HCT116 (cell line): ENCODE results near the gene PDLIM5. TPM values are rescaled to one million over a fixed set of nuclear protein-coding genes. Genes with fewer than 3 reads are reported as not detected.

Experiments
- ATAC-seq: fragments of 200-7000 bp; cut with Tn5 transposase; 2 replicates; pipeline ENCODE4 v1.9.1; 2020; ENCODE audit warnings: mild to moderate bottlenecking, moderate library complexity
- BruUV-seq: library from RNA; stranded (reverse); fragments of 400-500 nt; replicated peaks from 2 replicates; lab custom pipeline; 2021; lab: Mats Ljungman, UMichigan
- CTCF ChIA-PET: fragments of 300-600 bp; sonication (Branson Sonifier 250); formaldehyde crosslinking; loops from one replicate; lab custom pipeline; 2021; ENCODE audit warnings: antibody characterized with exemption; lab: Charles Lee
- POLR2A ChIA-PET: fragments of 300-600, 350-600 bp; sonication (Branson Sonifier 250); formaldehyde crosslinking; loops from one replicate; lab custom pipeline; 2021; ENCODE audit warnings: antibody characterized with exemption; lab: Charles Lee
- RAD21 ChIA-PET, 2 experiments: fragments of 300-600 bp; sonication (Branson Sonifier 250); formaldehyde crosslinking; loops; one replicate each; lab custom pipeline; 2023; ENCODE audit warnings: low total read pairs in 2 of 2; ENCODE audit not compliant: uncharacterized antibody in 2 of 2, unreplicated experiment in 2 of 2, low non-redundant PET in 1 of 2; lab: Charles Lee
- DNase-seq: peaks from one replicate; pipeline ENCODE4 v3.0.0-alpha.2; 2010; ENCODE audit warnings: low read depth, low spot score
- H2AFZ ChIP-seq: fragments of 200-600 bp; shearing (Covaris generic), sonication (generic); 2 replicates; pipeline ENCODE4 v1.6.1; 2017; ENCODE audit warnings: low read depth, mixed run types, mixed read lengths, antibody characterized with exemption, low read length; ENCODE audit not compliant: poor library complexity, severe bottlenecking
- H3K27ac ChIP-seq: 2 replicates; pipeline ENCODE4 v1.5.1; 2012; ENCODE audit warnings: low read depth, low read length
- H3K27me3 ChIP-seq: fragments of 200-600 bp; sonication (generic); 2 replicates; pipeline ENCODE4 v1.6.1; 2016; ENCODE audit warnings: mixed run types, low read length, mixed read lengths; ENCODE audit not compliant: insufficient read depth
- H3K36me3 ChIP-seq, 2 experiments: fragments of 200-500 bp in 1 of 2; fragments of 200-600 bp in 1 of 2; sonication (Bioruptor generic) in 1 of 2; sonication (generic) in 1 of 2; 2 replicates each; pipeline versions ENCODE4 v1.5.1 to v1.6.1; 2014 to 2016; ENCODE audit warnings: low read length in 2 of 2, inconsistent platforms in 1 of 2, mixed read lengths in 1 of 2, mixed run types in 1 of 2; ENCODE audit not compliant: insufficient read depth in 2 of 2, control insufficient read depth in 1 of 2
- H3K4me1 ChIP-seq, 2 experiments: fragments of 200-600 bp in 1 of 2; sonication (generic) in 1 of 2; 2 replicates each; pipeline versions ENCODE4 v1.5.1 to v1.6.1; 2012 to 2017; ENCODE audit warnings: low read length in 2 of 2, inconsistent platforms in 1 of 2, mild to moderate bottlenecking in 1 of 2, mixed read lengths in 1 of 2, mixed run types in 1 of 2, moderate library complexity in 1 of 2; ENCODE audit not compliant: insufficient read depth in 2 of 2, control insufficient read depth in 1 of 2
- H3K4me2 ChIP-seq: fragments of 200-600 bp; sonication (generic); 2 replicates; pipeline ENCODE4 v1.6.1; 2017; ENCODE audit warnings: mixed run types, low read length, mixed read lengths
- H3K4me3 ChIP-seq, 2 experiments: fragments of 200-600 bp in 1 of 2; sonication (generic) in 1 of 2; replicated peaks in 1 of 2; 2 replicates each; pipeline ENCODE4 v1.5.1; 2011 to 2016; ENCODE audit warnings: low read length in 2 of 2, control low read depth in 1 of 2, low read depth in 1 of 2, mild to moderate bottlenecking in 1 of 2, mixed read lengths in 1 of 2, mixed run types in 1 of 2
- H3K79me2 ChIP-seq: fragments of 200-600 bp; sonication (generic); 2 replicates; pipeline ENCODE4 v1.6.1; 2017; ENCODE audit warnings: mild to moderate bottlenecking, mixed run types, low read length, moderate library complexity, mixed read lengths; ENCODE audit not compliant: insufficient read depth
- H3K9ac ChIP-seq: fragments of 200-600 bp; sonication (generic); 2 replicates; pipeline ENCODE4 v1.6.1; 2016; ENCODE audit warnings: low read length, mixed read lengths
- H3K9me2 ChIP-seq: fragments of 200-600 bp; sonication (generic), shearing (Covaris generic); 2 replicates; pipeline ENCODE4 v1.6.1; 2017; ENCODE audit warnings: mixed run types, mild to moderate bottlenecking, moderate library complexity; ENCODE audit not compliant: insufficient read depth
- H3K9me3 ChIP-seq, 2 experiments: fragments of 200-500 bp in 1 of 2; fragments of 200-600 bp in 1 of 2; sonication (Bioruptor generic) in 1 of 2; sonication (generic) in 1 of 2; 2 replicates each; pipeline ENCODE4 v1.6.1; 2014 to 2017; ENCODE audit warnings: low read length in 2 of 2, mixed read lengths in 2 of 2, inconsistent platforms in 1 of 2, low read depth in 1 of 2, mild to moderate bottlenecking in 1 of 2, mixed run types in 1 of 2, moderate library complexity in 1 of 2; ENCODE audit not compliant: control insufficient read depth in 1 of 2, insufficient read depth in 1 of 2
- H4K20me1 ChIP-seq: fragments of 200-600 bp; sonication (generic), shearing (Covaris generic); 2 replicates; pipeline ENCODE4 v1.6.1; 2017; ENCODE audit warnings: mixed run types, mild to moderate bottlenecking, moderate library complexity; ENCODE audit not compliant: insufficient read depth
- ELF1 ChIP-seq: IDR thresholded peaks from 2 replicates; pipeline ENCODE4 v1.6.1; 2012; ENCODE audit warnings: low read depth, borderline replicate concordance
- EZH2phosphoT487 ChIP-seq: fragments of 200-600 bp; IDR thresholded peaks from 2 replicates; pipeline ENCODE4 v1.6.1; 2018; ENCODE audit warnings: antibody characterized with exemption, borderline replicate concordance
- POLR2A ChIP-seq: IDR thresholded peaks from 2 replicates; pipeline ENCODE4 v1.7.0; 2011; ENCODE audit warnings: borderline replicate concordance; ENCODE audit not compliant: insufficient read depth, insufficient read length; ENCODE audit errors: extremely low read depth
- RAD21 ChIP-seq: IDR thresholded peaks from 2 replicates; pipeline ENCODE4 v1.6.1; 2012; ENCODE audit warnings: low read depth, mild to moderate bottlenecking
- SRF ChIP-seq: IDR thresholded peaks from 2 replicates; pipeline ENCODE4 v1.6.1; 2012; ENCODE audit warnings: low read depth
- intact Hi-C: fragments of 100-400 bp; cut with micrococcal nuclease; formaldehyde crosslinking; loops from 2 replicates; pipeline ENCODE4 v1.10.0; 2022
- total RNA-seq: library from RNA; stranded (reverse); gene quantifications from one replicate; pipeline ENCODE4 v1.2.1, GENCODE V29; 2021; ENCODE audit not compliant: unreplicated experiment
- TF ChIP-seq, protein P1 (sequence below), 3 experiments: fragments of 200-600 bp in 1 of 3; sonication (generic) in 1 of 3; IDR thresholded peaks in 2 of 3; conservative IDR thresholded peaks in 1 of 3; 2 replicates each; pipeline ENCODE4 v1.5.1; 2012 to 2017; ENCODE audit warnings: low read depth in 2 of 3, low read length in 2 of 3, antibody characterized with exemption in 1 of 3, borderline replicate concordance in 1 of 3, control low read depth in 1 of 3, mild to moderate bottlenecking in 1 of 3, mixed read lengths in 1 of 3, mixed run types in 1 of 3, moderate library complexity in 1 of 3; ENCODE audit not compliant: insufficient read depth in 1 of 3
- TF ChIP-seq, protein P2 (sequence below): IDR thresholded peaks from 2 replicates; pipeline ENCODE4 v1.6.1; 2012; ENCODE audit warnings: low read depth

Gene PDLIM5
- total RNA-seq, 1 experiment from 2014 or later, result 130 TPM

DNA sequence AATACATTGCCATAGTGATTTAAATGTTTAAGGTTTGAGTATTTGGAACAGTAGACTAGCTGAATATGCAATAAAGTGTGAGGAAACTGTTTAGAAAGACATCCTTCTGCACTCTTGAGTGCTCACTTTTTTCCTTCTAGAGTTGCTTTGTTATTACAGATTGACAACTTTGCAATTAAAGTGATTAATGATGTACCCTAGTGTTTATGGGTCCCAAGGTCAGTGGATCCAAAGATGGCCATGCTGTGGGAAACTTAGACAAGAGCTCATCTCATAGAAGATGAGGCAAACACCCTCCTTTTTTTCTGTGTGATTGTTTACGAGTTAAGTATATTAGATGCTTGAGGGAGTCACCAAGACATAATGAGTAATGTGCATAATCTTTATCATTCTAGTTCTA, 118.8 kb downstream of the PDLIM5 start:
- Histone ChIP-seq H3K4me2 (no peak overlapping the region), H3K27me3 (no peaks in the 10 kb centered on the region), H3K27ac (no peak overlapping the region), H4K20me1 (no peaks in the 10 kb centered on the region), H3K79me2 (no peaks in the 10 kb centered on the region), H3K9me2 (no peaks in the 10 kb centered on the region), H3K4me1 (0 out of 4 replicates have a peak, but pooled peaks cover 0 to 3% of the 10 kb centered on the region in 2 experiments), H3K4me3 (no peak overlapping the region), H2AFZ (no peak overlapping the region), H3K9ac (no peak overlapping the region), H3K9me3 (no peaks in the 10 kb centered on the region), H3K36me3 (no peaks in the 10 kb centered on the region)
- no peak for TF ChIP-seq ELF1
- TF ChIP-seq, protein P1, sequence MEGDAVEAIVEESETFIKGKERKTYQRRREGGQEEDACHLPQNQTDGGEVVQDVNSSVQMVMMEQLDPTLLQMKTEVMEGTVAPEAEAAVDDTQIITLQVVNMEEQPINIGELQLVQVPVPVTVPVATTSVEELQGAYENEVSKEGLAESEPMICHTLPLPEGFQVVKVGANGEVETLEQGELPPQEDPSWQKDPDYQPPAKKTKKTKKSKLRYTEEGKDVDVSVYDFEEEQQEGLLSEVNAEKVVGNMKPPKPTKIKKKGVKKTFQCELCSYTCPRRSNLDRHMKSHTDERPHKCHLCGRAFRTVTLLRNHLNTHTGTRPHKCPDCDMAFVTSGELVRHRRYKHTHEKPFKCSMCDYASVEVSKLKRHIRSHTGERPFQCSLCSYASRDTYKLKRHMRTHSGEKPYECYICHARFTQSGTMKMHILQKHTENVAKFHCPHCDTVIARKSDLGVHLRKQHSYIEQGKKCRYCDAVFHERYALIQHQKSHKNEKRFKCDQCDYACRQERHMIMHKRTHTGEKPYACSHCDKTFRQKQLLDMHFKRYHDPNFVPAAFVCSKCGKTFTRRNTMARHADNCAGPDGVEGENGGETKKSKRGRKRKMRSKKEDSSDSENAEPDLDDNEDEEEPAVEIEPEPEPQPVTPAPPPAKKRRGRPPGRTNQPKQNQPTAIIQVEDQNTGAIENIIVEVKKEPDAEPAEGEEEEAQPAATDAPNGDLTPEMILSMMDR (IDR thresholded peaks at IDR 0.05 in 2 of 3, conservative IDR thresholded peaks at IDR 0.05 in 1 of 3; ENCODE audit: borderline replicate concordance in 1 of 3, insufficient read depth in 1 of 3, low read depth in 2 of 3, low read length in 2 of 3), result no peak
- CTCF ChIA-PET, result no interaction called here
- no TSS peak for BruUV-seq
- RAD21 ChIA-PET, result no interaction called here
- DNase-seq (no peak), ATAC-seq (no peak)
- POLR2A ChIA-PET, result no interaction called here
- intact Hi-C loops, result no loop called here

- ATAC-seq (no peak; the same call in 1 of the 2 replicates), DNase-seq (no peak)
- H3K36me3 ChIP-seq, result no peaks in the 10 kb centered on the region; a peak in 1 of 4 replicates
- no peak overlapping the region for H3K4me3 ChIP-seq
- no peak overlapping the region for H3K9ac ChIP-seq
- H3K27ac ChIP-seq, result no peak overlapping the region
- H3K4me2 ChIP-seq, result no peak overlapping the region
- RAD21 ChIA-PET, result no interaction called here
- H3K9me2 ChIP-seq, result no peaks in the 10 kb centered on the region
- no peaks in the 10 kb centered on the region for H3K79me2 ChIP-seq
- H4K20me1 ChIP-seq, result no peaks in the 10 kb centered on the region
- POLR2A ChIA-PET, result no interaction called here
- H3K9me3 ChIP-seq, result no peaks in the 10 kb centered on the region
- H3K4me1 ChIP-seq, result 0 out of 4 replicates have a peak, but pooled peaks cover 0 to 3% of the 10 kb centered on the region in 2 experiments
- no TSS peak for BruUV-seq
- CTCF ChIA-PET, result no interaction called here
- TF ChIP-seq, protein P2, sequence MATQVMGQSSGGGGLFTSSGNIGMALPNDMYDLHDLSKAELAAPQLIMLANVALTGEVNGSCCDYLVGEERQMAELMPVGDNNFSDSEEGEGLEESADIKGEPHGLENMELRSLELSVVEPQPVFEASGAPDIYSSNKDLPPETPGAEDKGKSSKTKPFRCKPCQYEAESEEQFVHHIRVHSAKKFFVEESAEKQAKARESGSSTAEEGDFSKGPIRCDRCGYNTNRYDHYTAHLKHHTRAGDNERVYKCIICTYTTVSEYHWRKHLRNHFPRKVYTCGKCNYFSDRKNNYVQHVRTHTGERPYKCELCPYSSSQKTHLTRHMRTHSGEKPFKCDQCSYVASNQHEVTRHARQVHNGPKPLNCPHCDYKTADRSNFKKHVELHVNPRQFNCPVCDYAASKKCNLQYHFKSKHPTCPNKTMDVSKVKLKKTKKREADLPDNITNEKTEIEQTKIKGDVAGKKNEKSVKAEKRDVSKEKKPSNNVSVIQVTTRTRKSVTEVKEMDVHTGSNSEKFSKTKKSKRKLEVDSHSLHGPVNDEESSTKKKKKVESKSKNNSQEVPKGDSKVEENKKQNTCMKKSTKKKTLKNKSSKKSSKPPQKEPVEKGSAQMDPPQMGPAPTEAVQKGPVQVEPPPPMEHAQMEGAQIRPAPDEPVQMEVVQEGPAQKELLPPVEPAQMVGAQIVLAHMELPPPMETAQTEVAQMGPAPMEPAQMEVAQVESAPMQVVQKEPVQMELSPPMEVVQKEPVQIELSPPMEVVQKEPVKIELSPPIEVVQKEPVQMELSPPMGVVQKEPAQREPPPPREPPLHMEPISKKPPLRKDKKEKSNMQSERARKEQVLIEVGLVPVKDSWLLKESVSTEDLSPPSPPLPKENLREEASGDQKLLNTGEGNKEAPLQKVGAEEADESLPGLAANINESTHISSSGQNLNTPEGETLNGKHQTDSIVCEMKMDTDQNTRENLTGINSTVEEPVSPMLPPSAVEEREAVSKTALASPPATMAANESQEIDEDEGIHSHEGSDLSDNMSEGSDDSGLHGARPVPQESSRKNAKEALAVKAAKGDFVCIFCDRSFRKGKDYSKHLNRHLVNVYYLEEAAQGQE, result no peak
- TF ChIP-seq SRF (no peak), POLR2A (no peak), RAD21 (0 out of 2 replicates have a peak, but pooled peaks have one; percentile 8), EZH2phosphoT487 (no peak)
- TF ChIP-seq, protein P1 (IDR thresholded peaks at IDR 0.05 in 2 of 3, conservative IDR thresholded peaks at IDR 0.05 in 1 of 3; ENCODE audit: borderline replicate concordance in 1 of 3, insufficient read depth in 1 of 3, low read depth in 2 of 3, low read length in 2 of 3), result 0 out of 6 replicates have a peak, but pooled peaks of 1 of the 3 experiments have one; percentile 7
- no peak overlapping the region for H2AFZ ChIP-seq
- intact Hi-C loops, result no loop called here
- H3K27me3 ChIP-seq, result no peaks in the 10 kb centered on the region
Observed at GRCh38 chr4:94571298-94571697, 119.6 kb downstream of the PDLIM5 start.
